K562 (cell line): ENCODE results near the gene LIPM. TPM values are rescaled to one million over a fixed set of nuclear protein-coding genes. Genes with fewer than 3 reads are reported as not detected.

Experiments
- ATAC-seq: fragments of 200-7000 bp; cut with Tn5 transposase; 3 replicates; pipeline ENCODE4 v1.9.1; 2020; ENCODE audit warnings: moderate library complexity
- BruUV-seq: library from RNA; stranded (reverse); fragments of 400-500 nt; replicated peaks from 2 replicates; lab custom pipeline; 2021; lab: Mats Ljungman, UMichigan
- CTCF ChIA-PET: fragments of 300-600 bp; formaldehyde crosslinking; extraction: SDS; loops from one replicate; lab custom pipeline; 2021; ENCODE audit warnings: low intra/inter-chr PET ratio; lab: Yijun Ruan, JAX
- POLR2A ChIA-PET: fragments of 300-600, 350-650 bp; sonication (Branson Sonifier 250); formaldehyde crosslinking; extraction: SDS; loops from one replicate; lab custom pipeline; 2021; ENCODE audit warnings: antibody characterized with exemption, inconsistent platforms; lab: Yijun Ruan, JAX
- DNase-seq, 4 experiments: peaks; one replicate each; pipeline versions ENCODE4 v3.0.0 to v3.0.0-alpha.2; 2011 to 2018; ENCODE audit warnings: low spot score in 3 of 4, mixed read lengths in 3 of 4; ENCODE audit errors: extremely low read depth in 1 of 4
- FAIRE-seq: peaks from 2 replicates; lab custom pipeline; 2011; peaks lifted over from hg19 to GRCh38; lab: Jason Lieb, UNC
- H2AFZ ChIP-seq: 2 replicates; pipeline ENCODE4 v1.6.0; 2011; ENCODE audit warnings: low read depth, low read length, control low read depth, inconsistent platforms
- H3K27ac ChIP-seq: fragments of 200-600 bp; 3 replicates; pipeline ENCODE4 v1.8.0; 2011; ENCODE audit warnings: low read depth, mild to moderate bottlenecking, control low read depth, inconsistent platforms, low read length, moderate library complexity, mixed read lengths; ENCODE audit errors: extremely low read depth
- H3K27me3 ChIP-seq, 2 experiments: fragments of 300-600 bp in 1 of 2; 2 replicates in 1 of 2; 3 replicates in 1 of 2; pipeline versions ENCODE4 v1.6.0 to v1.8.0; 2011; ENCODE audit warnings: inconsistent platforms in 2 of 2, low read length in 2 of 2, mild to moderate bottlenecking in 1 of 2, mixed read lengths in 1 of 2, moderate library complexity in 1 of 2; ENCODE audit not compliant: control insufficient read depth in 2 of 2, insufficient read depth in 2 of 2
- H3K36me3 ChIP-seq: fragments of 300-600 bp; 3 replicates; pipeline ENCODE4 v1.8.0; 2011; ENCODE audit warnings: mild to moderate bottlenecking, low read length, inconsistent platforms; ENCODE audit not compliant: control insufficient read depth, insufficient read depth
- H3K4me1 ChIP-seq, 2 experiments: fragments of 200-600 bp in 1 of 2; replicated peaks in 1 of 2; 2 replicates in 1 of 2; 3 replicates in 1 of 2; pipeline versions ENCODE4 v1.5.1 to v1.8.0; 2011; ENCODE audit warnings: inconsistent platforms in 2 of 2, low read length in 2 of 2, mild to moderate bottlenecking in 1 of 2, mixed read lengths in 1 of 2, moderate library complexity in 1 of 2; ENCODE audit not compliant: control insufficient read depth in 2 of 2, insufficient read depth in 2 of 2
- H3K4me2 ChIP-seq: 2 replicates; pipeline ENCODE4 v1.6.1; 2011; ENCODE audit warnings: low read length, control low read depth, inconsistent platforms, mixed read lengths; ENCODE audit not compliant: insufficient read depth
- H3K4me3 ChIP-seq: fragments of 200-600 bp; sonication (generic), shearing (Covaris generic); 2 replicates; pipeline ENCODE4 v1.5.1; 2016; ENCODE audit warnings: control low read depth, inconsistent platforms
- H3K79me2 ChIP-seq: fragments of 200-600 bp; 3 replicates; pipeline ENCODE4 v1.8.0; 2011; ENCODE audit warnings: low read length, inconsistent platforms; ENCODE audit not compliant: control insufficient read depth, insufficient read depth
- H3K9ac ChIP-seq, 2 experiments: 2 replicates each; pipeline versions ENCODE4 v1.6.0 to v1.6.1; 2011; ENCODE audit warnings: low read depth in 2 of 2, low read length in 2 of 2, control low read depth in 1 of 2, inconsistent platforms in 1 of 2, mild to moderate bottlenecking in 1 of 2, mixed read lengths in 1 of 2; ENCODE audit not compliant: insufficient read depth in 1 of 2
- H3K9me1 ChIP-seq: one replicate; pipeline ENCODE4 v1.6.0; 2011; ENCODE audit warnings: inconsistent platforms, mild to moderate bottlenecking, low read length, moderate library complexity; ENCODE audit not compliant: control insufficient read depth, insufficient read depth
- H3K9me3 ChIP-seq: replicated peaks from 2 replicates; pipeline ENCODE4 v1.5.1; 2011; ENCODE audit warnings: low read depth, low read length, inconsistent platforms; ENCODE audit not compliant: control insufficient read depth, insufficient read depth
- H4K20me1 ChIP-seq: replicated peaks from 2 replicates; pipeline ENCODE4 v1.6.1; 2011; ENCODE audit warnings: low read length, inconsistent platforms, mixed read lengths; ENCODE audit not compliant: control insufficient read depth, insufficient read depth
- EP300 ChIP-seq: IDR thresholded peaks from 2 replicates; pipeline ENCODE4 v1.6.1; 2012; ENCODE audit warnings: low read length, improper control_type of control experiment
- FIP1L1 ChIP-seq: fragments of 200-400 bp; formaldehyde crosslinking; IDR thresholded peaks from 2 replicates; pipeline ENCODE4 v1.6.1; 2018; ENCODE audit warnings: mild to moderate bottlenecking, low read depth, low read length; ENCODE audit not compliant: poor library complexity, severe bottlenecking
- MAFK ChIP-seq: IDR thresholded peaks from 2 replicates; pipeline ENCODE4 v1.6.1; 2011; ENCODE audit warnings: low read length, improper control_type of control experiment
- NR1H2 ChIP-seq: sonication (generic); formaldehyde crosslinking; IDR thresholded peaks from 2 replicates; pipeline ENCODE4 v1.4.0; 2020; ENCODE audit warnings: mild to moderate bottlenecking, missing genetic modification reagents
- POU5F1 ChIP-seq: fragments of 150-350 bp; IDR thresholded peaks from 2 replicates; pipeline ENCODE4 v1.6.1; 2014; ENCODE audit warnings: borderline replicate concordance, low read length, low read depth, mild to moderate bottlenecking; ENCODE audit not compliant: partially characterized antibody
- SAFB ChIP-seq: fragments of 200-400 bp; formaldehyde crosslinking; IDR thresholded peaks from 2 replicates; pipeline ENCODE4 v1.6.1; 2017; ENCODE audit warnings: low read depth, low read length, borderline replicate concordance
- SMAD1 ChIP-seq: fragments of 150-350 bp; IDR thresholded peaks from 2 replicates; pipeline ENCODE4 v1.6.1; 2014; ENCODE audit warnings: low read length, low read depth; ENCODE audit not compliant: partially characterized antibody
- SMC3 ChIP-seq: conservative IDR thresholded peaks from 2 replicates; pipeline ENCODE4 v1.6.1; 2011; ENCODE audit warnings: low read depth, low read length, improper control_type of control experiment; ENCODE audit not compliant: insufficient read depth
- U2AF2 ChIP-seq: fragments of 200-400 bp; formaldehyde crosslinking; optimal IDR thresholded peaks from 2 replicates; pipeline ENCODE3; 2017; ENCODE audit warnings: low read depth, mild to moderate bottlenecking, low read length
- ZBTB8A ChIP-seq: fragments of 450-650 bp; IDR thresholded peaks from 2 replicates; pipeline ENCODE4 v1.6.1; 2018; ENCODE audit warnings: mild to moderate bottlenecking, moderate library complexity; ENCODE audit not compliant: partially characterized antibody
- ZNF561 ChIP-seq: fragments of 450-650 bp; formaldehyde crosslinking; conservative IDR thresholded peaks from 2 replicates; pipeline ENCODE4 v1.4.0; 2020; ENCODE audit warnings: mild to moderate bottlenecking, moderate library complexity
- WGBS: fragments of 100-300 bp; shearing (Covaris generic); methylation state at CpG from one replicate; pipeline ENCODE4 v1.1.6; 2016; ENCODE audit warnings: low coverage, mixed read lengths; ENCODE audit not compliant: insufficient coverage; ENCODE audit errors: missing lambda C conversion rate; 5-methylcytosine and 5-hydroxymethylcytosine counted together
- in situ Hi-C: fragments of 300-500 bp; cut with MboI; formaldehyde crosslinking; loops from 4 replicates; pipeline ENCODE4 v1.15.0; 2018; ENCODE audit warnings: inconsistent platforms, mixed read lengths
- intact Hi-C: fragments of 100-400 bp; cut with micrococcal nuclease; formaldehyde crosslinking; loops from 2 replicates; pipeline ENCODE4 v1.14.2; 2022
- polyA plus RNA-seq, 8 experiments: library from polyadenylated mRNA; depleted of rRNA in 4 of 8; stranded (reverse) in 5 of 8; unstranded in 3 of 8; fragments of >200 nt; fragmentation: Nextera tagmentation in 2 of 8; fragmentation: Illumina TruSeq in 1 of 8; extraction: Ambion mirVana in 2 of 8; extraction: Trizol in 1 of 8; gene quantifications; 2 replicates each; pipeline versions ENCODE4 v1.2.1 to v1.2.3, GENCODE V29; 2011 to 2014; ENCODE audit warnings: inconsistent platforms in 1 of 8, missing spikeins in 1 of 8
- total RNA-seq, 7 experiments: library from RNA; depleted of rRNA in 6 of 7; stranded (reverse); fragments of >200 nt in 6 of 7; fragmentation: Illumina TruSeq in 2 of 7; extraction: Trizol in 2 of 7; gene quantifications; 2 replicates each; pipeline versions ENCODE4 v1.2.1 to v1.2.3, GENCODE V29; 2011 to 2021; ENCODE audit warnings: low replicate concordance in 1 of 7
- TF ChIP-seq, protein P1 (sequence below), 2 experiments: fragments of 150-350 bp in 1 of 2; IDR thresholded peaks; 2 replicates each; pipeline ENCODE4 v1.6.1; 2012 to 2016; ENCODE audit warnings: low read depth in 2 of 2, low read length in 2 of 2, mild to moderate bottlenecking in 1 of 2, moderate library complexity in 1 of 2

Gene LIPM
- total and polyA plus RNA-seq, 9 of the 15 experiments (the other 6 are each of a cell fraction or from before 2014, with no cell fraction given): not detected

DNA sequence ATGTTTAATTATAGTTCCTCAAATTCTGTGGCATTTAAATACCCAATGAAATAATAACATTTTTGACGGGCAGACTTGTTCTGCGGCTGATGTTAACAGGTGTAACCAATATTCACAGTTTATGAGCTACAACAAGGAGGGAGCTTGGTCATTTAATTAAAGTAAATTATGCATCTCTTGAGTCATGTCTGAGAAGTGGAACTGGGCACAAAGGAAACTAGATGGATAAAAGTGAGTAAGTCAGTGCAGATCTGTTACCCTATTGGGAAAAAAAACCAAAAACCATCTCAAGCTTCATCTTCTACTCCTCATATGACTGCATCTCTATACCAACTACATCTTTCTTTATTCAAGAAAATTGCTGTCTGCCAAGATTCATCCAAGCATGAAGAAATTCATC lies 25.1 kb downstream of the LIPM start:
- Histone ChIP-seq H3K27me3 (no peaks in the 10 kb centered on the region), H3K9me3 (no peaks in the 10 kb centered on the region), H3K27ac (no peak overlapping the region), H3K4me2 (no peak overlapping the region), H3K4me3 (no peak overlapping the region), H3K9ac (no peak overlapping the region), H3K4me1 (no peaks in the 10 kb centered on the region), H3K9me1 (no peaks in the 10 kb centered on the region), H2AFZ (no peak overlapping the region), H3K36me3 (no peaks in the 10 kb centered on the region), H4K20me1 (no peaks in the 10 kb centered on the region), H3K79me2 (no peaks in the 10 kb centered on the region)
- ChIA-PET CTCF (no interaction called here), POLR2A (no interaction called here)
- no TSS peak for BruUV-seq
- WGBS: 0% methylated on average over 2 of the region's 2 CpGs
- no peak for DNase-seq
- intact Hi-C loops: no loop called here
- FAIRE-seq: no peak
- TF ChIP-seq POU5F1 (no peak), SMAD1 (no peak)
- ATAC-seq: no peak
- in situ Hi-C loops: no loop called here

DNA sequence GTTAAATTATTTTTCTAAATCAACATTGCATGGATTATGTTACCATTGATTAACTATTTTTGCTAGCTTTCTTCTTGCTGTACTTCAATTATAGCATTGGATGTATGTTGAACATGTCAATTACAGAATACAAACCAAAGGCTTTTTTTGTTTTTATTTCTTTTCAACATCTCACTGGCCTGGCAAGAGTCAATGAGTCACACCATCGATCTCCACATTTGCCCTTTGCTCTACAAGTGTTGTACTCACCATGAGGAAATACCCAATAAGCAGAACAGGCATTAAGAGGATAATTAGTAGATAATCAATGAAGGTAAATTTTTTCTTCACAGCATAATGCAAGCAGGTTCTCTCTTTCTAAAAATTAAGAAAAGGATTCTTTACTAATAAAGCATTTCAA lies 25.8 kb downstream of the LIPM start:
- BruUV-seq: no TSS peak
- FAIRE-seq (no peak), DNase-seq (no peak), ATAC-seq (no peak)
- Histone ChIP-seq H3K4me2 (no peak overlapping the region), H3K79me2 (no peaks in the 10 kb centered on the region), H2AFZ (no peak overlapping the region), H3K4me3 (no peak overlapping the region), H3K4me1 (no peaks in the 10 kb centered on the region), H4K20me1 (no peaks in the 10 kb centered on the region), H3K27me3 (no peaks in the 10 kb centered on the region), H3K27ac (no peak overlapping the region), H3K36me3 (no peaks in the 10 kb centered on the region), H3K9me1 (no peaks in the 10 kb centered on the region), H3K9ac (no peak overlapping the region), H3K9me3 (no peaks in the 10 kb centered on the region)
- intact Hi-C loops: no loop called here
- CTCF ChIA-PET: no interaction called here
- in situ Hi-C loops: no loop called here
- whole genome bisulfite sequencing: 7% methylated on average over 1 of the region's 1 CpG
- POLR2A ChIA-PET: no interaction called here
- TF ChIP-seq SMAD1 (no peak), SMC3 (no peak), ZNF561 (CRISPR knock-in tag) (no peak), NR1H2 (CRISPR knock-in tag) (no peak), SAFB (no peak), FIP1L1 (no peak), EP300 (no peak), MAFK (no peak), U2AF2 (no peak), ZBTB8A (no peak)
- TF ChIP-seq, protein P1, sequence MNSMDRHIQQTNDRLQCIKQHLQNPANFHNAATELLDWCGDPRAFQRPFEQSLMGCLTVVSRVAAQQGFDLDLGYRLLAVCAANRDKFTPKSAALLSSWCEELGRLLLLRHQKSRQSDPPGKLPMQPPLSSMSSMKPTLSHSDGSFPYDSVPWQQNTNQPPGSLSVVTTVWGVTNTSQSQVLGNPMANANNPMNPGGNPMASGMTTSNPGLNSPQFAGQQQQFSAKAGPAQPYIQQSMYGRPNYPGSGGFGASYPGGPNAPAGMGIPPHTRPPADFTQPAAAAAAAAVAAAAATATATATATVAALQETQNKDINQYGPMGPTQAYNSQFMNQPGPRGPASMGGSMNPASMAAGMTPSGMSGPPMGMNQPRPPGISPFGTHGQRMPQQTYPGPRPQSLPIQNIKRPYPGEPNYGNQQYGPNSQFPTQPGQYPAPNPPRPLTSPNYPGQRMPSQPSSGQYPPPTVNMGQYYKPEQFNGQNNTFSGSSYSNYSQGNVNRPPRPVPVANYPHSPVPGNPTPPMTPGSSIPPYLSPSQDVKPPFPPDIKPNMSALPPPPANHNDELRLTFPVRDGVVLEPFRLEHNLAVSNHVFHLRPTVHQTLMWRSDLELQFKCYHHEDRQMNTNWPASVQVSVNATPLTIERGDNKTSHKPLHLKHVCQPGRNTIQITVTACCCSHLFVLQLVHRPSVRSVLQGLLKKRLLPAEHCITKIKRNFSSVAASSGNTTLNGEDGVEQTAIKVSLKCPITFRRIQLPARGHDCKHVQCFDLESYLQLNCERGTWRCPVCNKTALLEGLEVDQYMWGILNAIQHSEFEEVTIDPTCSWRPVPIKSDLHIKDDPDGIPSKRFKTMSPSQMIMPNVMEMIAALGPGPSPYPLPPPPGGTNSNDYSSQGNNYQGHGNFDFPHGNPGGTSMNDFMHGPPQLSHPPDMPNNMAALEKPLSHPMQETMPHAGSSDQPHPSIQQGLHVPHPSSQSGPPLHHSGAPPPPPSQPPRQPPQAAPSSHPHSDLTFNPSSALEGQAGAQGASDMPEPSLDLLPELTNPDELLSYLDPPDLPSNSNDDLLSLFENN (IDR thresholded peaks at IDR 0.05; ENCODE audit: low read depth in 2 of 2, low read length in 2 of 2): no peak
